CD14-positive monocyte (primary cell): ENCODE results near the gene SHC2. TPM values are rescaled to one million over a fixed set of nuclear protein-coding genes. Genes with fewer than 3 reads are reported as not detected.

Source experiments
- DNase-seq, 3 donors: peaks; one replicate each; pipeline ENCODE4 v3.0.0-alpha.2; 2011 to 2022
- H2AFZ ChIP-seq: 2 replicates; pipeline ENCODE4 v1.6.0; 2012; ENCODE audit warnings: mild to moderate bottlenecking, low read depth, low read length, inconsistent platforms; ENCODE audit not compliant: insufficient read depth, poor library complexity, severe bottlenecking
- H3K27ac ChIP-seq, 2 donors: 1 replicate in 1 of 2; 2 replicates in 1 of 2; pipeline ENCODE4 v1.5.1; 2012 to 2013; ENCODE audit warnings: low read length in 2 of 2, control low read depth in 1 of 2, inconsistent platforms in 1 of 2, low read depth in 1 of 2, mild to moderate bottlenecking in 1 of 2
- H3K27me3 ChIP-seq, 2 donors: one replicate each; pipeline versions ENCODE4 v1.6.0 to v1.6.1; 2011 to 2013; ENCODE audit warnings: low read length in 2 of 2; ENCODE audit not compliant: control insufficient read depth in 2 of 2, insufficient read depth in 2 of 2
- H3K36me3 ChIP-seq, 2 donors: replicated peaks in 1 of 2; 1 replicate in 1 of 2; 2 replicates in 1 of 2; pipeline versions ENCODE4 v1.5.1 to v1.6.1; 2012 to 2013; ENCODE audit warnings: low read length in 2 of 2, control low read depth in 1 of 2, inconsistent platforms in 1 of 2, mild to moderate bottlenecking in 1 of 2; ENCODE audit not compliant: insufficient read depth in 2 of 2, control insufficient read depth in 1 of 2
- H3K4me1 ChIP-seq, 2 donors: 1 replicate in 1 of 2; 2 replicates in 1 of 2; pipeline versions ENCODE4 v1.5.1 to v1.6.1; 2012 to 2013; ENCODE audit warnings: low read length in 2 of 2, control low read depth in 1 of 2, inconsistent platforms in 1 of 2, mild to moderate bottlenecking in 1 of 2, moderate library complexity in 1 of 2; ENCODE audit not compliant: insufficient read depth in 2 of 2, control insufficient read depth in 1 of 2
- H3K4me2 ChIP-seq: replicated peaks from 2 replicates; pipeline ENCODE3; 2012; ENCODE audit warnings: low read length, moderate library complexity, mild to moderate bottlenecking; ENCODE audit not compliant: poor library complexity, severe bottlenecking; ENCODE audit errors: extremely low read depth
- H3K4me3 ChIP-seq, 3 experiments: fragments of 200-600 bp in 1 of 3; sonication (generic) in 1 of 3; replicated peaks in 1 of 3; 1 replicate in 2 of 3; 2 replicates in 1 of 3; pipeline ENCODE4 v1.5.1; 2011 to 2013; ENCODE audit warnings: low read length in 3 of 3, mild to moderate bottlenecking in 3 of 3, control low read depth in 2 of 3, low read depth in 2 of 3, inconsistent platforms in 1 of 3, moderate library complexity in 1 of 3
- H3K79me2 ChIP-seq: 2 replicates; pipeline ENCODE4 v1.6.0; 2012; ENCODE audit warnings: mild to moderate bottlenecking, control low read depth, inconsistent platforms, low read length, moderate library complexity; ENCODE audit not compliant: insufficient read depth
- H3K9ac ChIP-seq: 2 replicates; pipeline ENCODE4 v1.6.0; 2017; ENCODE audit warnings: low read length, mild to moderate bottlenecking; ENCODE audit not compliant: insufficient read depth, poor library complexity, severe bottlenecking
- H3K9me3 ChIP-seq, 2 donors: replicated peaks in 1 of 2; 1 replicate in 1 of 2; 2 replicates in 1 of 2; pipeline versions ENCODE4 v1.5.1 to v1.6.1; 2012 to 2013; ENCODE audit warnings: low read length in 2 of 2, control low read depth in 1 of 2; ENCODE audit not compliant: control insufficient read depth in 1 of 2, insufficient read depth in 1 of 2
- H4K20me1 ChIP-seq: 2 replicates; pipeline ENCODE4 v1.6.0; 2012; ENCODE audit warnings: mild to moderate bottlenecking, low read length, control low read depth, moderate library complexity; ENCODE audit not compliant: insufficient read depth
- H3K27ac Mint-ChIP-seq, 7 donors: one replicate each; pipeline ENCODE4 v1.8.0; 2020; ENCODE audit warnings: mild to moderate bottlenecking in 7 of 7, mixed read lengths in 7 of 7, moderate library complexity in 6 of 7, inconsistent platforms in 2 of 7
- H3K27me3 Mint-ChIP-seq, 3 donors: one replicate each; pipeline ENCODE4 v1.8.0; 2021 to 2022; ENCODE audit warnings: low read depth in 3 of 3, mild to moderate bottlenecking in 3 of 3, mixed read lengths in 3 of 3, moderate library complexity in 3 of 3, inconsistent platforms in 1 of 3
- H3K36me3 Mint-ChIP-seq, 2 donors: one replicate each; pipeline ENCODE4 v1.8.0; 2020; ENCODE audit warnings: mixed read lengths in 2 of 2, inconsistent platforms in 1 of 2, mild to moderate bottlenecking in 1 of 2
- H3K4me1 Mint-ChIP-seq: one replicate; pipeline ENCODE4 v1.8.0; 2020; ENCODE audit warnings: mild to moderate bottlenecking, mixed read lengths
- H3K4me3 Mint-ChIP-seq, 2 donors: one replicate each; pipeline ENCODE4 v1.8.0; 2020; ENCODE audit warnings: mild to moderate bottlenecking in 2 of 2, mixed read lengths in 2 of 2, moderate library complexity in 1 of 2
- H3K9me3 Mint-ChIP-seq, 7 donors: one replicate each; pipeline ENCODE4 v1.8.0; 2020 to 2022; ENCODE audit warnings: mixed read lengths in 7 of 7, mild to moderate bottlenecking in 6 of 7, moderate library complexity in 6 of 7, inconsistent platforms in 2 of 7
- WGBS: methylation state at CpG from one replicate; pipeline ENCODE4 v1.1.5; 2013; ENCODE audit warnings: missing lambda C conversion rate; ENCODE audit not compliant: insufficient coverage; 5-methylcytosine and 5-hydroxymethylcytosine counted together
- intact Hi-C, 2 donors: fragments of 100-400 bp; cut with micrococcal nuclease; formaldehyde crosslinking; loops; one replicate each; pipeline versions ENCODE4 v1.15.0 to v1.15.1; 2023
- polyA plus RNA-seq, 3 donors: library from polyadenylated mRNA; depleted of rRNA in 1 of 3; unstranded in 2 of 3; stranded (reverse) in 1 of 3; fragments of 300-500 nt in 2 of 3; fragments of >200 nt in 1 of 3; fragmentation: Illumina TruSeq in 2 of 3; gene quantifications; 1 replicate in 2 of 3; 2 replicates in 1 of 3; pipeline ENCODE4 v1.2.3, GENCODE V29; 2012 to 2021
- TF ChIP-seq, protein P1 (sequence below): fragments of 200-600 bp; IDR thresholded peaks from one replicate; pipeline ENCODE4 v1.8.0; 2022; ENCODE audit warnings: antibody characterized with exemption, mild to moderate bottlenecking

The SHC2 gene
- polyA plus RNA-seq, 3 donors: not detected

DNA sequence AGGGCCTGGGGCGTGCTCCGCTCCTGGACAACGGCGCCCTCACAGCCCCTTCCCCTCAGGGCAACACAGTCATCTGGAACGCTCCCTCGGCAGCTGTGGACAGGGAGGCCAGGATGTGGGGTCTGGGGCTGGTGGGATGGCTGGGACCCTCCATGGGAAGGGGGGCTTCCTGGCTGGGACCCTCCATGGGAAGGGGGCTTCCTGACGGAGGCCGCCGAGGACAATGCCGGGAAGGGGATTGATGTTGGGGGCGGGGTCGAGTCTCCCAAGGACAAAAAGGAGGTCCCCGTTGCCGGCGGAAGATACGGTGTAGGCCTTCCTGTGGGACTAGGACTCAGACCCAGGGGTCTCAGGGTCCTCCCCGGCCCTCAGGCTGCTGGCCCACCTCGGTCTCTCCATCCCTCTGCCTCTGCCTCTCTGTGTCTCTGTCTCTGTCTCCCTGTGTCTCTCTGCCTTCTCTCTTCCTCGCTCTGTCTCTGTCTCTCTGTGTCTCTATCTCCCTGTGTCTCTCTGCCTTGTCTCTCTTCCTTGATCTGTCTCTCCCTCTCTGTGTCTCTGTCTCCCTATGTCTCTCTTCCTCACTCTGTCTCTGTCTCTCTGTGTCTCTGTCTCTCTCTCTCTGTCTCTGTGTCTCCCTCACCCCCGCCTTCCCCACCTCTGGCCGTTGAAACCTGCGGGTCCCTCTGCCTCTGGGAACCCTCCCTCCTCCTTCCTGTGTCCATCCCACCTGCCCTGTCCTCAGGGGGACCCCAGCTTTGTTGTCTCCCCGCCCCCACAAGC is 32.7 kb upstream of the SHC2 start:
- Histone ChIP-seq H3K4me3 (no peak overlapping the region), H3K36me3 (no peaks in the 10 kb centered on the region), H3K27me3 (peaks cover 9 to 32% of the 10 kb centered on the region in 2 donors), H3K4me2 (no peak overlapping the region), H4K20me1 (no peaks in the 10 kb centered on the region), H3K27ac (no peak overlapping the region), H3K79me2 (no peaks in the 10 kb centered on the region), H2AFZ (no peak overlapping the region), H3K9ac (no peak overlapping the region), H3K4me1 (peaks cover 7 to 10% of the 10 kb centered on the region in 2 donors), H3K9me3 (peaks cover 2 to 3% of the 10 kb centered on the region in 2 donors)
- no peak for DNase-seq
- Mint-ChIP-seq H3K4me1 (peaks cover 6% of the 10 kb centered on the region), H3K4me3 (peak overlapping the region in 1 of 2 donors; percentile 26), H3K27me3 (peaks cover 29 to 47% (median 43%) of the 10 kb centered on the region in 3 donors), H3K9me3 (peaks cover 1 to 24% (median 18%) of the 10 kb centered on the region in 7 donors), H3K36me3 (no peaks in the 10 kb centered on the region), H3K27ac (no peak overlapping the region)
- TF ChIP-seq, protein P1, sequence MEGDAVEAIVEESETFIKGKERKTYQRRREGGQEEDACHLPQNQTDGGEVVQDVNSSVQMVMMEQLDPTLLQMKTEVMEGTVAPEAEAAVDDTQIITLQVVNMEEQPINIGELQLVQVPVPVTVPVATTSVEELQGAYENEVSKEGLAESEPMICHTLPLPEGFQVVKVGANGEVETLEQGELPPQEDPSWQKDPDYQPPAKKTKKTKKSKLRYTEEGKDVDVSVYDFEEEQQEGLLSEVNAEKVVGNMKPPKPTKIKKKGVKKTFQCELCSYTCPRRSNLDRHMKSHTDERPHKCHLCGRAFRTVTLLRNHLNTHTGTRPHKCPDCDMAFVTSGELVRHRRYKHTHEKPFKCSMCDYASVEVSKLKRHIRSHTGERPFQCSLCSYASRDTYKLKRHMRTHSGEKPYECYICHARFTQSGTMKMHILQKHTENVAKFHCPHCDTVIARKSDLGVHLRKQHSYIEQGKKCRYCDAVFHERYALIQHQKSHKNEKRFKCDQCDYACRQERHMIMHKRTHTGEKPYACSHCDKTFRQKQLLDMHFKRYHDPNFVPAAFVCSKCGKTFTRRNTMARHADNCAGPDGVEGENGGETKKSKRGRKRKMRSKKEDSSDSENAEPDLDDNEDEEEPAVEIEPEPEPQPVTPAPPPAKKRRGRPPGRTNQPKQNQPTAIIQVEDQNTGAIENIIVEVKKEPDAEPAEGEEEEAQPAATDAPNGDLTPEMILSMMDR: no peak
- 68% methylated on average over 16 of the region's 23 CpGs for WGBS
- intact Hi-C loops: no loop called here

DNA sequence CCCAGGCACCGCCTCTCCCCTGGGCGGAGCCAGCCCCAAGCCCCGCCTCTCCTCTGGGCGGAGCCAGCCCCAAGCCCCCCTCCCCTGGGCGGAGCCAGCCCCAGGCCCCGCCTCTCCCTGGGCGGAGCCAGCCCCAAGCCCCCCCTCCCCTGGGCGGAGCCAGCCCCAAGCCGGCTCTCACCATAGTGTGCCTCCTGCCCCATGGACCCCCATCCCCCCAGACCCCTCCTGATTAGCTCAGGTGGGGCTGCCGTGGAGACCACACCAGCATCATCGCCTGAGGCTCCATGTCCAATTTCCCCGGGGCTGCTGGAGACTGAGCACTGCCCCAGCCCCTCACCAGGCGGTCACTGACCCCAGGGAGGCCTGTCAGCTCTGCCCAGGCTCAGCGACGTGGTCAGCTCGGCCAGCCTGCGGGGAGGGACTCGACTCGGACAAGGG is 31.3 kb upstream of the SHC2 start:
- Histone ChIP-seq H3K4me2 (no peak overlapping the region), H4K20me1 (no peaks in the 10 kb centered on the region), H3K79me2 (no peaks in the 10 kb centered on the region), H3K4me3 (no peak overlapping the region), H3K27me3 (peaks cover 3 to 22% of the 10 kb centered on the region in 2 donors), H3K36me3 (no peaks in the 10 kb centered on the region), H3K9ac (no peak overlapping the region), H3K4me1 (peaks cover 12 to 19% of the 10 kb centered on the region in 2 donors), H2AFZ (no peak overlapping the region), H3K27ac (no peak overlapping the region), H3K9me3 (peaks cover 0 to 2% of the 10 kb centered on the region in 2 donors)
- TF ChIP-seq, protein P1: no peak
- Mint-ChIP-seq H3K27ac (no peak overlapping the region), H3K36me3 (no peaks in the 10 kb centered on the region), H3K4me1 (peaks cover 11% of the 10 kb centered on the region), H3K4me3 (no peak overlapping the region), H3K9me3 (peaks cover 1 to 21% (median 13%) of the 10 kb centered on the region in 7 donors), H3K27me3 (peaks cover 21 to 35% (median 34%) of the 10 kb centered on the region in 3 donors)
- DNase-seq: no peak
- intact Hi-C loops: no loop called here
- WGBS: 81% methylated on average over 9 of the region's 19 CpGs
